ENCODE data around the gene BBS9. TPM values are rescaled to one million over a fixed set of nuclear protein-coding genes. Genes with fewer than 3 reads are reported as not detected.

The BBS9 gene
- total RNA-seq, 1 experiment from 2014 or later, result 5.7 TPM

- H3K4me1 ChIP-seq (ENCODE audit: insufficient read depth, low read length), result peaks cover 13% of the 10 kb centered on the region
- no peaks in the 10 kb centered on the region for H3K36me3 ChIP-seq (ENCODE audit: low read depth, low read length)
- no peaks in the 10 kb centered on the region for H3K79me2 ChIP-seq (ENCODE audit: low read length)
- H3K27ac ChIP-seq (ENCODE audit: low read length), result no peak overlapping the region
- H4K20me1 ChIP-seq (ENCODE audit: low read length), result no peaks in the 10 kb centered on the region
- no TSS peak for BruUV-seq (replicated peaks)
- no peak overlapping the region for H3K9ac ChIP-seq (ENCODE audit: low read length)
- no peaks in the 10 kb centered on the region for H3F3A ChIP-seq (ENCODE audit: low read length, unreplicated experiment)
- no peak for TF ChIP-seq EZH2 (IDR thresholded peaks at IDR 0.05; ENCODE audit: low read length, unreplicated experiment)
- no peak for TF ChIP-seq CTCF (conservative IDR thresholded peaks at IDR 0.05; ENCODE audit: low read depth, low read length)
- TF ChIP-seq EZH2phosphoT487 (IDR thresholded peaks at IDR 0.05; ENCODE audit: borderline replicate concordance, low read length), result no peak
- H3K9me2 ChIP-seq (replicated peaks; ENCODE audit: low read length), result no peaks in the 10 kb centered on the region
- no peak overlapping the region for H3K4me3 ChIP-seq (ENCODE audit: low read length)
- H3K9me3 ChIP-seq (ENCODE audit: low read length), result no peaks in the 10 kb centered on the region
- no peak overlapping the region for H3K4me2 ChIP-seq (ENCODE audit: low read length)
- no peaks in the 10 kb centered on the region for H3K27me3 ChIP-seq (ENCODE audit: low read length)
- H2AFZ ChIP-seq (ENCODE audit: low read length), result no peak overlapping the region
- ATAC-seq (no peak), DNase-seq (no peak)
- ChIA-PET POLR2A (ENCODE audit: unreplicated experiment) (no interaction called here), CTCF (no interaction called here)
- intact Hi-C loops (cut with micrococcal nuclease), result loop anchor here (10.0 kb wide), 1 partner anchor 295 kb away; no protein-coding TSS in a partner anchor
Observed at GRCh38 chr7:33449847-33450246, 320.5 kb downstream of the BBS9 start.

DNA sequence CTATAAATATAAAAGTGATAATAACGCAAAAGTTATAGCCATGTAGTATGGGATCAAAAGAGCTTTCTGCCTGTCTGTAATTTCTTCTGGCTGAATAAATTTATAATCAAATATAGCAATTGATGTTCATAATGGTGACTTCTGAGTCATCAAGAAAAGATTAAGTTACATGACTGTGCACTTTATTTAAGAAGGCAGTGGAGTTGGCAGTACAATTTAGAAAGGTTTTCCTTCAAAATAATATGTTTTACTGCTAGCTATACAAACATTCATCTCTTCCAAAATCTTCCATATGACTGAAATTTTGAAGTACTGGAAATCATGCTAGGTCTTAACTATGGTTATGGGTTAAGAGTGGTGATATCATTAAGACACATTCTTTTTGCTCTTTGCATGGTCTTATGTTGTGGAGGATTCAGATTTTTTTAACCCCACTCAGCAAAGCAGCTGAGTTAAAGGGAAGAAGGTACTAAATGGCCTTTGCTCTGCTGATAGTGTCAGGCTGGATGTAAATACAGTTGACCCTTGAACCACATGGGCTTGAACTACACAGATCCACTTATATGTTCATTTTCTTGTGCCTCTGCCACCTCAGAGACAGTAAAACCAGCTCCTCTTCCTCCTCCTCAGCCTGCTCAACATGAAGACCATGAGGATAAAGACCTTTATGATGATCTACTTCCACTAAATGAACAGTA is 323.6 kb downstream of the BBS9 start:
- Histone ChIP-seq H2AFZ (ENCODE audit: low read length) (peak overlapping the region; percentile 55), H3K4me2 (ENCODE audit: low read length) (peak overlapping the region; percentile 53), H3K9me3 (ENCODE audit: low read length) (no peaks in the 10 kb centered on the region), H3K27me3 (ENCODE audit: low read length) (no peaks in the 10 kb centered on the region), H3K36me3 (ENCODE audit: low read depth, low read length) (no peaks in the 10 kb centered on the region), H3K27ac (ENCODE audit: low read length) (peak overlapping the region; percentile 83), H4K20me1 (ENCODE audit: low read length) (no peaks in the 10 kb centered on the region), H3K9ac (ENCODE audit: low read length) (peak overlapping the region; percentile 46), H3K9me2 (replicated peaks; ENCODE audit: low read length) (no peaks in the 10 kb centered on the region), H3K4me1 (ENCODE audit: insufficient read depth, low read length) (peaks cover 13% of the 10 kb centered on the region), H3K4me3 (ENCODE audit: low read length) (no peak overlapping the region), H3K79me2 (ENCODE audit: low read length) (no peaks in the 10 kb centered on the region), H3F3A (ENCODE audit: low read length, unreplicated experiment) (no peaks in the 10 kb centered on the region)
- TF ChIP-seq CTCF (conservative IDR thresholded peaks at IDR 0.05; ENCODE audit: low read depth, low read length) (no peak), EZH2 (IDR thresholded peaks at IDR 0.05; ENCODE audit: low read length, unreplicated experiment) (no peak), EZH2phosphoT487 (IDR thresholded peaks at IDR 0.05; ENCODE audit: borderline replicate concordance, low read length) (no peak)
- no TSS peak for BruUV-seq (replicated peaks)
- DNase-seq (peak; percentile 52), ATAC-seq (peak; percentile 89)
- POLR2A ChIA-PET (ENCODE audit: unreplicated experiment), result interaction anchor here (0.6 kb wide), 1 partner anchor 11 kb away, joined by 15 read pairs; no protein-coding TSS in a partner anchor
- intact Hi-C loops (cut with micrococcal nuclease), result loop anchor here (10.0 kb wide), 1 partner anchor 292 kb away; no protein-coding TSS in a partner anchor
- CTCF ChIA-PET, result no interaction called here

GRCh38 chr7:33457039-33457438 is 327.7 kb downstream of the BBS9 start:
- intact Hi-C loops (cut with micrococcal nuclease), result loop anchor here (5.0 to 10.0 kb wide), 5 partner anchors 135 to 475 kb away; no protein-coding TSS in a partner anchor
- TF ChIP-seq EZH2phosphoT487 (IDR thresholded peaks at IDR 0.05; ENCODE audit: borderline replicate concordance, low read length) (no peak), CTCF (conservative IDR thresholded peaks at IDR 0.05; ENCODE audit: low read depth, low read length) (no peak), EZH2 (IDR thresholded peaks at IDR 0.05; ENCODE audit: low read length, unreplicated experiment) (no peak)
- no peaks in the 10 kb centered on the region for H3F3A ChIP-seq (ENCODE audit: low read length, unreplicated experiment)
- BruUV-seq (replicated peaks), result no TSS peak
- H3K9me2 ChIP-seq (replicated peaks; ENCODE audit: low read length), result no peaks in the 10 kb centered on the region
- no peak overlapping the region for H3K4me2 ChIP-seq (ENCODE audit: low read length)
- no peaks in the 10 kb centered on the region for H3K36me3 ChIP-seq (ENCODE audit: low read depth, low read length)
- ATAC-seq (no peak), DNase-seq (no peak)
- CTCF ChIA-PET, result no interaction called here
- no peak overlapping the region for H2AFZ ChIP-seq (ENCODE audit: low read length)
- no peak overlapping the region for H3K27ac ChIP-seq (ENCODE audit: low read length)
- peaks cover 13% of the 10 kb centered on the region for H3K4me1 ChIP-seq (ENCODE audit: insufficient read depth, low read length)
- H3K79me2 ChIP-seq (ENCODE audit: low read length), result no peaks in the 10 kb centered on the region
- H3K4me3 ChIP-seq (ENCODE audit: low read length), result no peak overlapping the region
- no peak overlapping the region for H3K9ac ChIP-seq (ENCODE audit: low read length)
- no peaks in the 10 kb centered on the region for H3K27me3 ChIP-seq (ENCODE audit: low read length)
- POLR2A ChIA-PET (ENCODE audit: unreplicated experiment), result no interaction called here
- no peaks in the 10 kb centered on the region for H4K20me1 ChIP-seq (ENCODE audit: low read length)
- H3K9me3 ChIP-seq (ENCODE audit: low read length), result no peaks in the 10 kb centered on the region
